Prostate gland (tissue), 2 donors: Measurements from ENCODE around the gene ZSWIM2.

ENCODE experiments used
- POLR2A ChIP-seq: fragments of 450-650 bp; IDR thresholded peaks from one replicate; pipeline ENCODE4 v1.6.1; 2016; ENCODE audit warnings: antibody characterized with exemption, mild to moderate bottlenecking
- TF ChIP-seq, protein P1 (sequence below), 4 experiments: fragments of 200-600 bp in 2 of 4; fragments of 450-650 bp in 2 of 4; sonication (generic) in 2 of 4; IDR thresholded peaks; 1 replicate in 3 of 4; 2 replicates in 1 of 4; pipeline ENCODE4 v1.5.1; 2016 to 2019; ENCODE audit warnings: antibody characterized with exemption in 4 of 4, mild to moderate bottlenecking in 2 of 4, moderate library complexity in 2 of 4

DNA sequence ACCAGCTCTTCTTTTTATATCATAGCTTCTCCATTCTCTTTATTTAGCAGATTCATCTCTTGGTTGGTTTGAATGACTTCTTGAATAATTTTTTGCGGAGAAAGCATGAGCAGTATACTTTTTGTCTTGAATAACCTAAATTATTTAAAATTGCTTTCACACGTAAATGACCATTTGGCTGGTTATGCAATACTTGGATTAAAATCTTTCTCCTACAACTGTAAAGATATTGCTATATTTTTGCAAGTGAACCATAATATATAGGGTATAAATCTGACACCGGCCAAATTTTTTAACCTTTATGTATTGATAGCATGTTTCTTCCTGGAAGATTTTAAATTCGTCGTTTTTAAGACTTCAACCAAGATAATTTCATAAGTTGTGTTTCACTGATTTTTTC lies 6.2 kb upstream of the ZSWIM2 start:
- TF ChIP-seq, protein P1, sequence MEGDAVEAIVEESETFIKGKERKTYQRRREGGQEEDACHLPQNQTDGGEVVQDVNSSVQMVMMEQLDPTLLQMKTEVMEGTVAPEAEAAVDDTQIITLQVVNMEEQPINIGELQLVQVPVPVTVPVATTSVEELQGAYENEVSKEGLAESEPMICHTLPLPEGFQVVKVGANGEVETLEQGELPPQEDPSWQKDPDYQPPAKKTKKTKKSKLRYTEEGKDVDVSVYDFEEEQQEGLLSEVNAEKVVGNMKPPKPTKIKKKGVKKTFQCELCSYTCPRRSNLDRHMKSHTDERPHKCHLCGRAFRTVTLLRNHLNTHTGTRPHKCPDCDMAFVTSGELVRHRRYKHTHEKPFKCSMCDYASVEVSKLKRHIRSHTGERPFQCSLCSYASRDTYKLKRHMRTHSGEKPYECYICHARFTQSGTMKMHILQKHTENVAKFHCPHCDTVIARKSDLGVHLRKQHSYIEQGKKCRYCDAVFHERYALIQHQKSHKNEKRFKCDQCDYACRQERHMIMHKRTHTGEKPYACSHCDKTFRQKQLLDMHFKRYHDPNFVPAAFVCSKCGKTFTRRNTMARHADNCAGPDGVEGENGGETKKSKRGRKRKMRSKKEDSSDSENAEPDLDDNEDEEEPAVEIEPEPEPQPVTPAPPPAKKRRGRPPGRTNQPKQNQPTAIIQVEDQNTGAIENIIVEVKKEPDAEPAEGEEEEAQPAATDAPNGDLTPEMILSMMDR (IDR thresholded peaks at IDR 0.05): no peak
- no peak for TF ChIP-seq POLR2A
